OCI-LY7 (cell line): ENCODE data around the gene LIN52. TPM values are rescaled to one million over a fixed set of nuclear protein-coding genes. Genes with fewer than 3 reads are reported as not detected.

Experiments used
- BruUV-seq: library from RNA; stranded (reverse); fragments of 400-500 nt; replicated peaks from 2 replicates; lab custom pipeline; 2021; lab: Mats Ljungman, UMichigan
- CTCF ChIA-PET: fragments of 300-600 bp; sonication (Branson Sonifier 250); formaldehyde crosslinking; loops from one replicate; lab custom pipeline; 2022; ENCODE audit warnings: antibody characterized with exemption; ENCODE audit not compliant: unreplicated experiment; lab: Charles Lee
- POLR2A ChIA-PET: fragments of 300-600 bp; sonication (Branson Sonifier 250); formaldehyde crosslinking; loops from one replicate; lab custom pipeline; 2022; ENCODE audit warnings: antibody characterized with exemption; lab: Charles Lee
- DNase-seq: peaks from one replicate; pipeline ENCODE4 v3.0.0-alpha.2; 2015; ENCODE audit warnings: low spot score
- H2AFZ ChIP-seq: fragments of 200-600 bp; sonication (generic), shearing (Covaris generic); 2 replicates; pipeline ENCODE4 v1.6.1; 2014; ENCODE audit warnings: mild to moderate bottlenecking, antibody characterized with exemption, low read length, moderate library complexity
- H3K27ac ChIP-seq: fragments of 200-600 bp; sonication (generic); 2 replicates; pipeline ENCODE4 v1.5.1; 2014; ENCODE audit warnings: mixed run types, low read depth, mild to moderate bottlenecking, moderate library complexity, low read length, inconsistent platforms; ENCODE audit not compliant: poor library complexity, severe bottlenecking
- H3K36me3 ChIP-seq: fragments of 200-600 bp; sonication (generic); 2 replicates; pipeline ENCODE4 v1.6.1; 2014; ENCODE audit warnings: mild to moderate bottlenecking, antibody characterized with exemption, low read length, moderate library complexity, mixed read lengths; ENCODE audit not compliant: insufficient read depth
- H3K4me1 ChIP-seq: fragments of 200-600 bp; sonication (generic); 2 replicates; pipeline ENCODE4 v1.5.1; 2014; ENCODE audit warnings: mild to moderate bottlenecking, low read length; ENCODE audit not compliant: insufficient read depth, poor library complexity, severe bottlenecking
- H3K4me2 ChIP-seq: fragments of 200-600 bp; sonication (generic); 2 replicates; pipeline ENCODE4 v1.6.1; 2014; ENCODE audit warnings: mild to moderate bottlenecking, low read length
- H3K4me3 ChIP-seq: fragments of 200-600 bp; sonication (generic); 2 replicates; pipeline ENCODE4 v1.5.1; 2014; ENCODE audit warnings: mild to moderate bottlenecking, low read depth, low read length; ENCODE audit not compliant: poor library complexity, severe bottlenecking
- H3K79me2 ChIP-seq: fragments of 200-600 bp; sonication (generic); 2 replicates; pipeline ENCODE4 v1.6.1; 2016; ENCODE audit warnings: low read depth, mild to moderate bottlenecking, low read length, moderate library complexity, mixed read lengths; ENCODE audit not compliant: insufficient read depth
- H3K9me2 ChIP-seq: fragments of 200-600 bp; sonication (generic); 2 replicates; pipeline ENCODE4 v1.6.1; 2016; ENCODE audit warnings: mild to moderate bottlenecking, low read length, mixed read lengths; ENCODE audit not compliant: insufficient read depth
- H3K9me3 ChIP-seq: fragments of 200-600 bp; sonication (generic); 2 replicates; pipeline ENCODE4 v1.6.1; 2014; ENCODE audit warnings: mild to moderate bottlenecking, mixed run types, low read length, mixed read lengths
- H4K20me1 ChIP-seq: fragments of 200-600 bp; sonication (generic); 2 replicates; pipeline ENCODE4 v1.6.1; 2014; ENCODE audit warnings: mild to moderate bottlenecking, antibody characterized with exemption, low read length, moderate library complexity, mixed read lengths; ENCODE audit not compliant: insufficient read depth
- CTCF ChIP-seq: fragments of 200-600 bp; sonication (generic); conservative IDR thresholded peaks from 2 replicates; pipeline ENCODE4 v1.5.1; 2014; ENCODE audit warnings: mild to moderate bottlenecking, antibody characterized with exemption, low read length, moderate library complexity, mixed read lengths
- EZH2phosphoT487 ChIP-seq: fragments of 200-600 bp; sonication (generic); IDR thresholded peaks from 2 replicates; pipeline ENCODE4 v1.6.1; 2018; ENCODE audit warnings: low read depth, borderline replicate concordance, mild to moderate bottlenecking, mixed run types, antibody characterized with exemption, low read length, moderate library complexity, mixed read lengths
- intact Hi-C: fragments of 100-400 bp; cut with micrococcal nuclease; formaldehyde crosslinking; loops from one replicate; pipeline ENCODE4 v1.10.0; 2022; ENCODE audit not compliant: unreplicated experiment
- total RNA-seq, 2 experiments: library from RNA; depleted of rRNA in 1 of 2; stranded (reverse); fragments of >200 nt in 1 of 2; shearing (Covaris generic) in 1 of 2; gene quantifications; 2 replicates each; pipeline ENCODE4 v1.2.3, GENCODE V29; 2014 to 2022

Gene LIN52
- total RNA-seq, 2 experiments from 2014 or later, result 9.8 to 18.0 TPM

DNA sequence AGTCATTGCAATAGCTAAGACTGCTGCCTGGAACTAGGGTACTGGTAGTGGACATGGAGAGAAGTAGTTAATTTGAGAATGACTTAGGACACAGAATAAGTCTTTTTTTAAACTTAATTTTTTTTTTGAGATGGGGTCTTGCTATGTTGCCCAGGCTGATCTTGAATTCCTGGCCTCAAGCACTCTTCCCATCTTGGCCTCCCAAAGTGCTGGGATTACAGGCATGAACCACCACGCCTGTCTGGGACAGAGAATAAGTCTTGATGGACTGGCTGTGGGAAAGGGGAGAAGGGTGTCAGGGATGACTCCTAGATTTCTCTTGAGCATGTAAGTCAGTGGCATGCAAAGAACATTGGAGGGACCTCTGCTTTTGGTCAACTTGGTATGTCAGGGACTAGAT is 42.9 kb downstream of the LIN52 start:
- intact Hi-C loops, result no loop called here
- POLR2A ChIA-PET, result interaction anchor here (0.8 to 2.4 kb wide), 3 partner anchors 9 to 12 kb away, joined by 4 to 15 read pairs (median 4); no protein-coding TSS in a partner anchor
- CTCF ChIA-PET, result no interaction called here

GRCh38 chr14:74133833-74134481 is 49.2 kb downstream of the LIN52 start:
- no peaks in the 10 kb centered on the region for H3K79me2 ChIP-seq
- ChIA-PET CTCF (no interaction called here), POLR2A (interaction anchor here (0.8 to 1.5 kb wide), 2 partner anchors 10 to 32 kb away, joined by 3 to 4 read pairs; no protein-coding TSS in a partner anchor)
- H3K9me3 ChIP-seq, result no peaks in the 10 kb centered on the region
- H3K4me1 ChIP-seq, result no peaks in the 10 kb centered on the region
- no peak overlapping the region for H2AFZ ChIP-seq
- BruUV-seq, result no TSS peak
- TF ChIP-seq CTCF, result no peak
- no peak for TF ChIP-seq EZH2phosphoT487
- DNase-seq, result no peak
- no peak overlapping the region for H3K4me3 ChIP-seq
- H3K36me3 ChIP-seq, result no peaks in the 10 kb centered on the region
- no peaks in the 10 kb centered on the region for H3K9me2 ChIP-seq
- no peak overlapping the region for H3K4me2 ChIP-seq
- no peaks in the 10 kb centered on the region for H4K20me1 ChIP-seq
- intact Hi-C loops, result no loop called here
- no peak overlapping the region for H3K27ac ChIP-seq

More for the DNA sequence above, 42.9 kb downstream of the LIN52 start:
- Histone ChIP-seq H3K36me3 (no peaks in the 10 kb centered on the region), H3K9me2 (no peaks in the 10 kb centered on the region), H2AFZ (no peak overlapping the region), H3K4me1 (no peaks in the 10 kb centered on the region), H3K79me2 (no peaks in the 10 kb centered on the region), H3K27ac (no peak overlapping the region), H3K4me3 (no peak overlapping the region), H3K4me2 (no peak overlapping the region), H4K20me1 (no peaks in the 10 kb centered on the region), H3K9me3 (no peaks in the 10 kb centered on the region)
- TF ChIP-seq CTCF (no peak), EZH2phosphoT487 (no peak)
- BruUV-seq, result no TSS peak
- no peak for DNase-seq

DNA sequence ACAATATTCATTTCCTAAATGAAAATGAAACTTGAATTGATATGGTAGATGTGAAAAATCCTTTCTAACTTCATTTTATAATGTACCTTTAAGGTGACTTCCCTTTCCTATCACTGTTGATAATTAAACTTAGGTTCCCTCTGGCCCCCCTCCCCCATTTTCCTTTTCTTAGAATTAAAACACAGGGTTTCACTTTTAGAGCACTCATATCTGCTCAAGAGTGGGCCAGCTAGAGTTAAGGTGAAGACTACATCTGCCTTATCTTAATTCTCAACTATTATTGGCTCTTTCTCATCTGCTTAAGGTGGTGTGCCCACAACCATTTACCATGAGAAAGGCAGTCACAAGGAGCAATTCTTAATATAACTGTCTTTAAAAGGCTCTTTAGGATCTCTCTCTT is 49.7 kb downstream of the LIN52 start:
- no peaks in the 10 kb centered on the region for H4K20me1 ChIP-seq
- H3K27ac ChIP-seq, result no peak overlapping the region
- CTCF ChIA-PET, result no interaction called here
- H2AFZ ChIP-seq, result no peak overlapping the region
- TF ChIP-seq CTCF, result no peak
- no peak for TF ChIP-seq EZH2phosphoT487
- H3K36me3 ChIP-seq, result no peaks in the 10 kb centered on the region
- H3K4me1 ChIP-seq, result no peaks in the 10 kb centered on the region
- H3K9me3 ChIP-seq, result no peaks in the 10 kb centered on the region
- intact Hi-C loops, result no loop called here
- no peaks in the 10 kb centered on the region for H3K9me2 ChIP-seq
- POLR2A ChIA-PET, result interaction anchor here (1.5 kb wide), 1 partner anchor 11 kb away, joined by 4 read pairs; no protein-coding TSS in a partner anchor
- DNase-seq, result no peak
- H3K79me2 ChIP-seq, result no peaks in the 10 kb centered on the region
- BruUV-seq, result no TSS peak
- H3K4me2 ChIP-seq, result no peak overlapping the region
- no peak overlapping the region for H3K4me3 ChIP-seq
